GM23338 (cell line): ENCODE results near the gene ELOVL6. TPM values are rescaled to one million over a fixed set of nuclear protein-coding genes. Genes with fewer than 3 reads are reported as not detected.

Source experiments
- ATAC-seq: fragments of 200-7000 bp; cut with Tn5 transposase; 3 replicates; pipeline ENCODE4 v1.9.1; 2020
- DNase-seq: peaks from one replicate; pipeline ENCODE4 v3.0.0-alpha.2; 2015; ENCODE audit warnings: low spot score
- H2AFZ ChIP-seq: fragments of 200-600 bp; sonication (generic); 2 replicates; pipeline ENCODE4 v1.8.0; 2016; ENCODE audit warnings: antibody characterized with exemption, mild to moderate bottlenecking, moderate library complexity
- H3F3A ChIP-seq: fragments of 200-600 bp; sonication (generic); replicated peaks from 2 replicates; pipeline ENCODE4 v1.8.0; 2017; ENCODE audit warnings: antibody characterized with exemption, mixed run types, low read depth
- H3K27ac ChIP-seq: fragments of 200-600 bp; sonication (generic); 2 replicates; pipeline ENCODE4 v1.6.1; 2016; ENCODE audit warnings: low read depth
- H3K27me3 ChIP-seq: fragments of 200-600 bp; sonication (generic); 2 replicates; pipeline ENCODE4 v1.8.0; 2016; ENCODE audit warnings: mild to moderate bottlenecking, mixed run types, moderate library complexity; ENCODE audit not compliant: insufficient read depth
- H3K36me3 ChIP-seq: fragments of 200-600 bp; sonication (generic); 2 replicates; pipeline ENCODE4 v1.8.0; 2016; ENCODE audit warnings: mild to moderate bottlenecking; ENCODE audit not compliant: insufficient read depth
- H3K4me1 ChIP-seq: fragments of 200-600 bp; sonication (generic); 2 replicates; pipeline ENCODE4 v1.8.0; 2016; ENCODE audit warnings: mild to moderate bottlenecking, moderate library complexity; ENCODE audit not compliant: insufficient read depth
- H3K4me2 ChIP-seq: fragments of 200-600 bp; sonication (generic); 2 replicates; pipeline ENCODE4 v1.7.1; 2017; ENCODE audit warnings: mixed run types
- H3K4me3 ChIP-seq: fragments of 200-600 bp; sonication (generic); 2 replicates; pipeline ENCODE4 v1.6.1; 2016; ENCODE audit warnings: mixed run types
- H3K79me2 ChIP-seq: fragments of 200-600 bp; sonication (generic); replicated peaks from 2 replicates; pipeline ENCODE4 v1.8.0; 2017; ENCODE audit warnings: mild to moderate bottlenecking; ENCODE audit not compliant: insufficient read depth
- H3K9me2 ChIP-seq: fragments of 200-600 bp; sonication (generic); 2 replicates; pipeline ENCODE4 v1.8.0; 2017; ENCODE audit not compliant: insufficient read depth
- H4K20me1 ChIP-seq: fragments of 200-600 bp; sonication (generic); replicated peaks from 2 replicates; pipeline ENCODE4 v1.8.0; 2017; ENCODE audit warnings: mild to moderate bottlenecking; ENCODE audit not compliant: insufficient read depth
- H3K27ac Mint-ChIP-seq: 2 replicates; pipeline ENCODE4 v1.8.0; 2020; ENCODE audit warnings: inconsistent platforms, mild to moderate bottlenecking, moderate library complexity, mixed read lengths
- H3K27me3 Mint-ChIP-seq: 3 replicates; pipeline ENCODE4 v1.8.0; 2022; ENCODE audit warnings: low read depth, mild to moderate bottlenecking, moderate library complexity, mixed read lengths, inconsistent platforms; ENCODE audit not compliant: insufficient read depth, poor library complexity
- H3K36me3 Mint-ChIP-seq: 3 replicates; pipeline ENCODE4 v1.8.0; 2021; ENCODE audit warnings: low read depth, mild to moderate bottlenecking, inconsistent platforms, moderate library complexity, mixed read lengths
- H3K4me1 Mint-ChIP-seq: 3 replicates; pipeline ENCODE4 v1.8.0; 2020; ENCODE audit warnings: mild to moderate bottlenecking, inconsistent platforms, mixed read lengths
- H3K4me3 Mint-ChIP-seq: 3 replicates; pipeline ENCODE4 v1.8.0; 2021; ENCODE audit warnings: moderate library complexity, mild to moderate bottlenecking, inconsistent platforms, mixed read lengths
- H3K9me3 Mint-ChIP-seq: 3 replicates; pipeline ENCODE4 v1.8.0; 2020; ENCODE audit warnings: moderate library complexity, mild to moderate bottlenecking, inconsistent platforms, mixed read lengths
- CREB1 ChIP-seq: fragments of 250-450 bp; sonication (Bioruptor Pico); IDR thresholded peaks from 2 replicates; pipeline ENCODE4 v1.5.0; 2020; ENCODE audit warnings: low read depth, mild to moderate bottlenecking, moderate library complexity
- EZH2 ChIP-seq: fragments of 200-600 bp; sonication (generic); IDR thresholded peaks from one replicate; pipeline ENCODE4 v1.8.0; 2017; ENCODE audit warnings: antibody characterized with exemption, mild to moderate bottlenecking, low read depth; ENCODE audit not compliant: unreplicated experiment
- EZH2phosphoT487 ChIP-seq: fragments of 200-600 bp; sonication (generic); IDR thresholded peaks from one replicate; pipeline ENCODE4 v1.8.1; 2018; ENCODE audit warnings: antibody characterized with exemption; ENCODE audit not compliant: unreplicated experiment
- JUNB ChIP-seq: IDR thresholded peaks from one replicate; pipeline ENCODE4 v1.6.1; 2016; ENCODE audit warnings: antibody characterized with exemption; ENCODE audit not compliant: unreplicated experiment
- NANOG ChIP-seq: IDR thresholded peaks from 2 replicates; pipeline ENCODE4 v1.6.1; 2016; ENCODE audit warnings: antibody characterized with exemption, borderline replicate concordance
- POLR2AphosphoS5 ChIP-seq: IDR thresholded peaks from 2 replicates; pipeline ENCODE4 v1.6.1; 2016; ENCODE audit warnings: antibody characterized with exemption, low read depth
- REST ChIP-seq: IDR thresholded peaks from one replicate; pipeline ENCODE4 v1.6.1; 2018; ENCODE audit warnings: antibody characterized with exemption; ENCODE audit not compliant: unreplicated experiment
- STAT1 ChIP-seq: IDR thresholded peaks from one replicate; pipeline ENCODE4 v1.6.1; 2016; ENCODE audit warnings: antibody characterized with exemption; ENCODE audit not compliant: unreplicated experiment
- ZNF114 ChIP-seq: fragments of 250-450 bp; sonication (Bioruptor Pico); IDR thresholded peaks from 2 replicates; pipeline ENCODE4 v1.5.0; 2020; ENCODE audit warnings: mild to moderate bottlenecking, moderate library complexity
- ZNF462 ChIP-seq: fragments of 250-450 bp; sonication (Bioruptor Pico); IDR thresholded peaks from 2 replicates; pipeline ENCODE4 v1.5.0; 2020; ENCODE audit warnings: mild to moderate bottlenecking, moderate library complexity
- polyA plus RNA-seq: library from polyadenylated mRNA; unstranded; fragments of >200 nt; fragmentation: Nextera tagmentation; extraction: Ambion mirVana; gene quantifications from 2 replicates; pipeline ENCODE4 v1.2.1, GENCODE V29; 2016
- total RNA-seq: library from RNA; depleted of rRNA; stranded (reverse); fragments of >200 nt; shearing (Covaris generic); gene quantifications from 2 replicates; pipeline ENCODE4 v1.2.3, GENCODE V29; 2014

ELOVL6 gene
- total and polyA plus RNA-seq, 2 experiments from 2014 or later: 82.7 to 89.5 TPM

DNA sequence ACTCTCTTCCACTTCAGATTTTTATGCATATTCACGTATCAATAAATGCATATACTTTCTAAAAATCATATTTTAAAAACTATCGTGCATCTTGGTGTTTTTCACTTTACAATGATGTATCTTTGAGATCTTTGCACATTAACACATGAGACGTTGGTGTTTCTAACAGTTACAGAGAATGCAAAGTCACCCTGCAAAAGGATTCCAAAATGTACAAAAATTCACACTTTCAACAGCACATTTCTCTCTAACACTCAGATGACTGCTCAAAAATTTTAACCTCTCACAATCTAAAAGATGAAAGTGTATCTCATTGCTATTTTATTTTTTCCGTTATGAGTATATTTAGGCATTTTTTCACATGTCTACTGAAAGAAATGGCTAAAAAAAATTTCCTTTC, 38.9 kb downstream of the ELOVL6 start (continued):
- TF ChIP-seq REST (no peak), POLR2AphosphoS5 (no peak), NANOG (no peak), STAT1 (no peak), EZH2phosphoT487 (no peak), CREB1 (CRISPR knock-in tag) (no peak), JUNB (no peak)

DNA sequence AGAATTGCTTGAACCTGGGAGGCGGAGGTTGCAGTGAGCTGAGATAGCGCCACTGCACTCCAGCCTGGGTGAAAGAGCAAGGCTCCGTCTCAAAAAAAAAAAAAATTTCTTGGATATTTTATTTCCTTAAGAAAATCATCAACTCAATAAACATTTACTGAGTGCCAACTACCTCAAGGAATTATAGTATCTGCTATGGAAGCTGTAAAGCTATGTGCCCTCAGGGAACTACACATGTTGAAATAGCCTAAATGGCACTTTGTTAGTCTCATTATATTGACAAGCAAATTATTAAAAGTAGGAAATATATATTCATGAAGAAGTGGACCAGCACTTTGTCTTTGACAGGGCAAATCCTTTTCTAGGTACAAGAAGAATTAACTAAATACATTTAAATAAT, 40.8 kb downstream of the ELOVL6 start:
- peaks cover 100% of the 10 kb centered on the region for H3K79me2 ChIP-seq
- no peaks in the 10 kb centered on the region for H3F3A ChIP-seq
- no peak overlapping the region for H3K4me3 ChIP-seq
- no peaks in the 10 kb centered on the region for H3K9me2 ChIP-seq
- H3K36me3 ChIP-seq: no peaks in the 10 kb centered on the region
- DNase-seq (no peak), ATAC-seq (no peak)
- Mint-ChIP-seq H3K4me1 (no peaks in the 10 kb centered on the region; the same call in 1 of the 3 replicates), H3K36me3 (peaks cover 3% of the 10 kb centered on the region; the same call in 1 of the 3 replicates), H3K27ac (no peak overlapping the region), H3K4me3 (no peak overlapping the region), H3K9me3 (no peaks in the 10 kb centered on the region), H3K27me3 (peaks cover 2% of the 10 kb centered on the region)
- H2AFZ ChIP-seq: no peak overlapping the region
- TF ChIP-seq JUNB (no peak), POLR2AphosphoS5 (no peak), ZNF462 (CRISPR knock-in tag) (no peak), CREB1 (CRISPR knock-in tag) (no peak), EZH2 (no peak), ZNF114 (CRISPR knock-in tag) (no peak), REST (no peak)
- no peaks in the 10 kb centered on the region for H3K27me3 ChIP-seq
- no peak overlapping the region for H3K27ac ChIP-seq
- peaks cover 27% of the 10 kb centered on the region for H4K20me1 ChIP-seq
- no peaks in the 10 kb centered on the region for H3K4me1 ChIP-seq
- no peak overlapping the region for H3K4me2 ChIP-seq
